Immature natural killer cell (primary cell): ENCODE data around the gene S100A7. TPM values are rescaled to one million over a fixed set of nuclear protein-coding genes. Genes with fewer than 3 reads are reported as not detected.
"Not testable (repeated sequence)": the region's sequence is repeated elsewhere in the genome, so short reads cannot be mapped to it uniquely, and the experiment has no call there.

Experiments used
- DNase-seq, 3 donors: peaks; one replicate each; pipeline ENCODE4 v3.0.0; 2022; ENCODE audit warnings: mixed read lengths in 1 of 3
- H3K27ac Mint-ChIP-seq, 6 donors: one replicate each; pipeline ENCODE4 v1.8.0; 2020; ENCODE audit warnings: mixed read lengths in 6 of 6, mild to moderate bottlenecking in 5 of 6, inconsistent platforms in 4 of 6, moderate library complexity in 3 of 6
- H3K27me3 Mint-ChIP-seq, 3 donors: one replicate each; pipeline ENCODE4 v1.8.0; 2020 to 2021; ENCODE audit warnings: low read depth in 3 of 3, mild to moderate bottlenecking in 3 of 3, mixed read lengths in 3 of 3, moderate library complexity in 3 of 3, inconsistent platforms in 1 of 3
- H3K36me3 Mint-ChIP-seq, 3 donors: one replicate each; pipeline ENCODE4 v1.8.0; 2020; ENCODE audit warnings: mixed read lengths in 3 of 3, inconsistent platforms in 2 of 3, mild to moderate bottlenecking in 2 of 3
- H3K4me1 Mint-ChIP-seq, 2 donors: one replicate each; pipeline ENCODE4 v1.8.0; 2020; ENCODE audit warnings: inconsistent platforms in 2 of 2, mild to moderate bottlenecking in 2 of 2, mixed read lengths in 2 of 2, moderate library complexity in 1 of 2
- H3K4me3 Mint-ChIP-seq, 5 donors: one replicate each; pipeline ENCODE4 v1.8.0; 2020; ENCODE audit warnings: mild to moderate bottlenecking in 5 of 5, mixed read lengths in 5 of 5, inconsistent platforms in 3 of 5, moderate library complexity in 3 of 5
- H3K9me3 Mint-ChIP-seq, 6 donors: one replicate each; pipeline ENCODE4 v1.8.0; 2020; ENCODE audit warnings: mild to moderate bottlenecking in 6 of 6, mixed read lengths in 6 of 6, inconsistent platforms in 4 of 6, moderate library complexity in 3 of 6
- polyA plus RNA-seq, 3 donors: library from polyadenylated mRNA; unstranded; fragments of 300-500 nt; fragmentation: Illumina TruSeq; gene quantifications; one replicate each; pipeline ENCODE4 v1.2.3, GENCODE V29; 2021

S100A7 gene
- polyA plus RNA-seq, 3 donors from 2014 or later = not detected

DNA sequence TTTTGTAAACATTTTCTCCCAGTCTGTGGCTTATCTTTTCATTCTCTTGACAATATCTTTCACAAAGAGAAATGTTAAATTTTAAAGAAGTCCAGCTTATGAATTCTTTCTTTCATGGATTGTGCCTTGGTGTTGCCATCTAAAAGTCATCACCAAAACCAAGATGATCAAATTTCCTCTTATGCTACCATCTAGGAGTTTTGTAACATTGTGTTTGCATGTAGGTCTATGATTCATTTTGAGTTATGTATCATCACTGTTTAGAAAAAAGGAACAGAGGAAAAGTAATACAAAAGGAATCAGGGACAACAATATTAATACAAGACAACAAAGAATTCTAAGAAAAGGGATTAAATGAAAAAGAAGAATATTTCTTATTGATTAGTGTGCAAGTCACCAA, 2.3 kb upstream of the S100A7 start:
- H3K4me1 Mint-ChIP-seq, H3K9me3 Mint-ChIP-seq, H3K36me3 Mint-ChIP-seq, H3K27ac Mint-ChIP-seq, H3K27me3 Mint-ChIP-seq, H3K4me3 Mint-ChIP-seq, DNase-seq: not testable (repeated sequence)

DNA sequence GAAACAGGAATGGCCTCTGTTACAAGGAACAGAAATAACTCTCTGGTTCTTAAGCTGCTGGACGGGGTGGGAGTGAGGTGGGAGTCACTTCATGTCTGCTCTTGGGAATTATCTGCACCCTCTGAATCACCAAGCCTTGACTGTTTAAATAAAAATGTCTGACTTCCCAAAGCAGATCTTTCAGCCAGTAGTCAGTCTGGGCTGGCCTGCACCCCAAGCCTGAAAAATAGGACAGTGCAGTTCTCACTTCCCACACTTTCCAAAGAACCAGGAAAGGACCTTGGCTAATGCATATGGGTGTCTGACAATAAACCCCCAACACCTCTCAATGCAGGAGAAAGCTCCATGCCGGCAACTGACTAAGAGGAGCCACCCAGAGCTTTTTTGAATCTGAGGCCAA, 796 bp downstream of the S100A7 start:
- Mint-ChIP-seq H3K27me3 (peaks cover 2 to 12% (median 8%) of the 10 kb centered on the region in 3 donors), H3K36me3 (no peaks in the 10 kb centered on the region), H3K27ac (no peak overlapping the region), H3K4me1 (no peaks in the 10 kb centered on the region), H3K4me3 (no peak overlapping the region), H3K9me3 (no peaks in the 10 kb centered on the region)
- DNase-seq = no peak

GRCh38 chr1:153456396-153456795, 4.1 kb downstream of the S100A7 start:
- H3K27me3 Mint-ChIP-seq = peaks cover 2 to 16% (median 6%) of the 10 kb centered on the region in 3 donors
- H3K4me3 Mint-ChIP-seq = no peak overlapping the region
- H3K9me3 Mint-ChIP-seq = no peaks in the 10 kb centered on the region
- H3K27ac Mint-ChIP-seq = no peak overlapping the region
- no peak for DNase-seq
- no peaks in the 10 kb centered on the region for H3K36me3 Mint-ChIP-seq
- H3K4me1 Mint-ChIP-seq = no peaks in the 10 kb centered on the region

DNA sequence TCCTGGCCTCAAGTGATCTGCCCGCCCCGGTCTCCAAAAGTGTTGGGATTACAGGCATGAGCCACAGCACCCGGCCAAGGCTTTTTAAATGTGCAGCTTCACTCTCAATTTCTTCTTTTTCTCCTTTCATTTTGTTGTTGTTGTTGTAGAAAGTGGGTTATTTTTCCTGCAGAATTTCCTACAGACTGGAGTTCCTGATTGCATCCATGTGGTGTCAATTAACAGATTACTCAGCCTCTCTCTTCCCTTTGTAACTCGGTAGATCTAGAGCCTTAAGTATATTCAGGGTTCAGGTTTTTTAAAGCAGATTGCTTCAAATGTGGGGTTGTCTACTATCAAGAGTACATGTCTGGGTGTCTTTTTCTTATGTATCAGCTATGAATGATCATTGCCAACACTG, 11.6 kb downstream of the S100A7 start:
- not testable (repeated sequence) for H3K27ac Mint-ChIP-seq, H3K36me3 Mint-ChIP-seq
- H3K27me3 Mint-ChIP-seq = peaks cover 2 to 23% (median 6%) of the 10 kb centered on the region in 3 donors

GRCh38 chr1:153447498-153448170, 12.8 kb downstream of the S100A7 start:
- Mint-ChIP-seq H3K27ac (no peak overlapping the region), H3K27me3 (peaks cover 5 to 23% (median 6%) of the 10 kb centered on the region in 3 donors), H3K4me1 (no peaks in the 10 kb centered on the region), H3K4me3 (no peak overlapping the region), H3K36me3 (no peaks in the 10 kb centered on the region), H3K9me3 (peaks cover 0 to 2% (median 0%) of the 10 kb centered on the region in 6 donors)
- DNase-seq = no peak

More for the DNA sequence above, 11.6 kb downstream of the S100A7 start:
- H3K4me1 Mint-ChIP-seq, H3K4me3 Mint-ChIP-seq, DNase-seq, H3K9me3 Mint-ChIP-seq: not testable (repeated sequence)

- no peak for DNase-seq
- Mint-ChIP-seq H3K27ac (no peak overlapping the region), H3K36me3 (no peaks in the 10 kb centered on the region), H3K9me3 (peaks cover 0 to 2% (median 0%) of the 10 kb centered on the region in 6 donors), H3K4me3 (no peak overlapping the region), H3K27me3 (peaks cover 2 to 11% (median 6%) of the 10 kb centered on the region in 3 donors), H3K4me1 (no peaks in the 10 kb centered on the region)
Measured at GRCh38 chr1:153444078-153444477, 16.4 kb downstream of the S100A7 start.

DNA sequence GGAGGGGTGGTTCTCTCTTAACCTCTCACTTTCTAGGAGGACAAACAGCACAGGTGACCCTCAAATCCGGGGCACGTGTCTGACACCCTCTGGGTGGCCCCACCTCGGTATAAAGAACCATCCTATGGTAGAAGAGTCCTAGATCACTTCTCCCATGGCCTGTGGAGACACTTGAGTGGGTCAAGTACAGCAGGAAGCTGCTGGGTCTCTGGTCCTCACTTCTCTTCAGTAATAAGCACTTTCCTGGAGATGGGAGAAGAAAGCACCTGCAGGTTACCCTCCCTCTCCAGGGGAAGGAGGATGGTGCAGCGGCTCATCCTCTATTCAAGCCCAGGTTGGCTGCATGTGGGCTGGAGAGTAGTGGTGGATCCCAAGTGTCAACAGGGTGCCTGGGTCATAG, 17.0 kb downstream of the S100A7 start:
- Mint-ChIP-seq H3K9me3 (peaks cover 0 to 2% (median 0%) of the 10 kb centered on the region in 6 donors), H3K4me3 (no peak overlapping the region), H3K36me3 (no peaks in the 10 kb centered on the region), H3K4me1 (no peaks in the 10 kb centered on the region), H3K27me3 (peaks cover 2 to 11% (median 5%) of the 10 kb centered on the region in 3 donors), H3K27ac (no peak overlapping the region)
- no peak for DNase-seq

DNA sequence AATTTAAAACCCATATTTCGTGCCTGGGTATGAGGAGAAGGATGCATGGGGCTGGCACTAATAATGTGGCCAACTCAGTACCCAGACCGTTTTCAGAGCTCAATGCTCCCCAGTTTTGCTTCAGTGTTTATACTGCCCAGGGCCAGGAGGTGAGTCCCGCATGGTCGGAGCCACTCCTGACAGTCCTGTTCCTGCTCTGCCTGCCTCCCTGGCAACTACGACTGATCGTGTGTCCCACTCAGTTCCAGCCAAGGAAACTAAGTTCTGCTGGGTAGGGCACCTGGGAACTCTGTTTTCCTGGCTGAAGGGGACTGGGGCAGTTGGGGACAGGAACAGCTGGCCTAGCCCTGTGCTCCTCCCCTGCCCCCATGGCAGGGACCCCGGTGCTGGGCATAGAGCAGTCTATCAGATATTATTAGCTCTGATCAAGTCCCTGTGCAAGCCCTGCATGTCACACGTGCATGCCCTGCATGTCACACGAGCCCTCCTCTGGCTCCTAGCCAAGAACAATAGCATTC, 19.2 kb downstream of the S100A7 start:
- Mint-ChIP-seq H3K36me3 (no peaks in the 10 kb centered on the region), H3K27ac (no peak overlapping the region), H3K4me1 (no peaks in the 10 kb centered on the region), H3K4me3 (no peak overlapping the region), H3K27me3 (peaks cover 0 to 10% (median 6%) of the 10 kb centered on the region in 3 donors), H3K9me3 (no peaks in the 10 kb centered on the region)
- no peak for DNase-seq

- H3K4me1 Mint-ChIP-seq = no peaks in the 10 kb centered on the region
- no peak overlapping the region for H3K4me3 Mint-ChIP-seq
- peaks cover 0 to 8% (median 7%) of the 10 kb centered on the region in 3 donors for H3K27me3 Mint-ChIP-seq
- H3K27ac Mint-ChIP-seq = no peak overlapping the region
- no peaks in the 10 kb centered on the region for H3K36me3 Mint-ChIP-seq
- no peaks in the 10 kb centered on the region for H3K9me3 Mint-ChIP-seq
- no peak for DNase-seq
Measured at GRCh38 chr1:153439273-153439672, 21.2 kb downstream of the S100A7 start.

DNA sequence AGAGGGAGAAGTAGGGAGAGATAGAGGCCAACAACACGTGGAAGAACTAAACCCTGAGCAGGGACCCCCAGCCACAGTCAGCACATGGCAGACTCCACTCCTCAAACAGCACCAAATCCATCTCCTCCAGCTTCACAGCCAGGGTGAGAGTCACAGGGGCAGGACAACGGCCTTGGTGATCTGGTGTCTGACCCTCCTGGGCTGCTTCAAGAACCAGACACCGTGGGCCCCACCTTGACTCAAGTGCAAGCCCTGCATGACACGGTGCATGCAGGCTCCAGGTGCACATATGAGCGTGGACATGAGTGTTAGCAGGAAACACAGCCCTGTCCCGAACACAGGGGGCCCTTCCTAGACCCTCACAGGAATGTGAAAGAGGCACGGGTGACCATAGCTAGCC, 21.9 kb downstream of the S100A7 start:
- Mint-ChIP-seq H3K36me3 (no peaks in the 10 kb centered on the region), H3K4me3 (no peak overlapping the region), H3K9me3 (no peaks in the 10 kb centered on the region), H3K27ac (no peak overlapping the region), H3K4me1 (no peaks in the 10 kb centered on the region), H3K27me3 (peaks cover 0 to 8% (median 7%) of the 10 kb centered on the region in 3 donors)
- no peak for DNase-seq

- no peak for DNase-seq
- Mint-ChIP-seq H3K27me3 (peaks cover 0 to 10% (median 4%) of the 10 kb centered on the region in 3 donors), H3K4me1 (no peaks in the 10 kb centered on the region), H3K9me3 (no peaks in the 10 kb centered on the region), H3K36me3 (no peaks in the 10 kb centered on the region), H3K27ac (no peak overlapping the region), H3K4me3 (no peak overlapping the region)
Measured at GRCh38 chr1:153437236-153437635, 23.2 kb downstream of the S100A7 start.

GRCh38 chr1:153434746-153435455, 25.6 kb downstream of the S100A7 start:
- no peaks in the 10 kb centered on the region for H3K9me3 Mint-ChIP-seq
- no peak overlapping the region for H3K27ac Mint-ChIP-seq
- DNase-seq = no peak
- peaks cover 0 to 10% (median 4%) of the 10 kb centered on the region in 3 donors for H3K27me3 Mint-ChIP-seq
- H3K4me3 Mint-ChIP-seq = no peak overlapping the region
- no peaks in the 10 kb centered on the region for H3K4me1 Mint-ChIP-seq
- H3K36me3 Mint-ChIP-seq = no peaks in the 10 kb centered on the region

- Mint-ChIP-seq H3K4me1 (no peaks in the 10 kb centered on the region), H3K27me3 (peaks cover 0 to 13% (median 6%) of the 10 kb centered on the region in 3 donors)
- no peak for DNase-seq
Measured at GRCh38 chr1:153432874-153433681, 27.4 kb downstream of the S100A7 start.

GRCh38 chr1:153431928-153432327, 28.5 kb downstream of the S100A7 start:
- Mint-ChIP-seq H3K9me3 (no peaks in the 10 kb centered on the region), H3K27ac (no peak overlapping the region), H3K4me3 (no peak overlapping the region), H3K27me3 (peaks cover 0 to 13% (median 6%) of the 10 kb centered on the region in 3 donors), H3K4me1 (no peaks in the 10 kb centered on the region), H3K36me3 (no peaks in the 10 kb centered on the region)
- DNase-seq = no peak

More at GRCh38 chr1:153432874-153433681, 27.4 kb downstream of the S100A7 start:
- H3K36me3 Mint-ChIP-seq = no peaks in the 10 kb centered on the region
- no peak overlapping the region for H3K27ac Mint-ChIP-seq
- H3K4me3 Mint-ChIP-seq = no peak overlapping the region
- no peaks in the 10 kb centered on the region for H3K9me3 Mint-ChIP-seq
